AG20443 (cell line): Measurements from ENCODE around the gene NUDT17.

ENCODE experiments used
- DNase-seq: peaks from one replicate; pipeline ENCODE4 v3.0.0; 2012; ENCODE audit warnings: low spot score, mixed read lengths

The NUDT17 gene

GRCh38 chr1:145891143-145891542 is 45.7 kb downstream of the NUDT17 start:
- DNase-seq = no peak

- peak; percentile 93 for DNase-seq
Measured at GRCh38 chr1:145891587-145892485, 46.4 kb downstream of the NUDT17 start.

GRCh38 chr1:145892486-145893087 is 47.2 kb downstream of the NUDT17 start:
- no peak for DNase-seq

GRCh38 chr1:145893306-145894055 is 48.1 kb downstream of the NUDT17 start:
- DNase-seq = no peak

- no peak for DNase-seq
Measured at GRCh38 chr1:145895471-145895870, 50.0 kb downstream of the NUDT17 start.

- DNase-seq = no peak
Measured at GRCh38 chr1:145897969-145898368, 52.5 kb downstream of the NUDT17 start.
